CD4-positive, alpha-beta T cell (primary cell): ENCODE results near the gene DNTT. TPM values are rescaled to one million over a fixed set of nuclear protein-coding genes. Genes with fewer than 3 reads are reported as not detected.

Experiments used
- ATAC-seq: fragments of 200-7000 bp; cut with Tn5 transposase; one replicate; pipeline ENCODE4 v1.10.0; 2022; ENCODE audit warnings: mild to moderate bottlenecking; ENCODE audit not compliant: poor library complexity
- CTCF ChIA-PET: fragments of 350-600 bp; sonication (Branson Sonifier 250); formaldehyde crosslinking; loops from one replicate; lab custom pipeline; 2021; ENCODE audit warnings: antibody characterized with exemption, inconsistent platforms; lab: Charles Lee
- POLR2A ChIA-PET: fragments of 350-600 bp; sonication (Branson Sonifier 250); formaldehyde crosslinking; loops from one replicate; lab custom pipeline; 2021; ENCODE audit warnings: antibody characterized with exemption, inconsistent platforms; lab: Charles Lee
- DNase-seq, 14 experiments: peaks; one replicate each; pipeline ENCODE4 v3.0.0-alpha.2; 2013 to 2020; ENCODE audit warnings: mixed read lengths in 2 of 14
- H3K27ac ChIP-seq, 2 donors: one replicate each; pipeline versions ENCODE4 v1.5.1 to v1.7.0; 2013; ENCODE audit warnings: low read length in 2 of 2, low read depth in 1 of 2, mild to moderate bottlenecking in 1 of 2
- H3K27me3 ChIP-seq, 2 experiments: 1 replicate in 1 of 2; 2 replicates in 1 of 2; pipeline versions ENCODE4 v1.6.1 to v1.7.0; 2013; ENCODE audit warnings: low read length in 2 of 2, control low read depth in 1 of 2, mild to moderate bottlenecking in 1 of 2, moderate library complexity in 1 of 2; ENCODE audit not compliant: insufficient read depth in 2 of 2, control insufficient read depth in 1 of 2
- H3K36me3 ChIP-seq: one replicate; pipeline ENCODE4 v1.6.1; 2013; ENCODE audit warnings: low read length, control low read depth; ENCODE audit not compliant: insufficient read depth
- H3K4me1 ChIP-seq: one replicate; pipeline ENCODE4 v1.6.1; 2013; ENCODE audit warnings: low read length, control low read depth; ENCODE audit not compliant: insufficient read depth
- H3K4me3 ChIP-seq: one replicate; pipeline ENCODE4 v1.5.1; 2013; ENCODE audit warnings: mild to moderate bottlenecking, low read length, moderate library complexity
- H3K9me3 ChIP-seq, 2 experiments: 1 replicate in 1 of 2; 2 replicates in 1 of 2; pipeline versions ENCODE4 v1.6.1 to v1.7.0; 2013; ENCODE audit warnings: low read length in 2 of 2, mild to moderate bottlenecking in 2 of 2, control low read depth in 1 of 2, moderate library complexity in 1 of 2; ENCODE audit not compliant: control insufficient read depth in 1 of 2, insufficient read depth in 1 of 2
- H3K27ac Mint-ChIP-seq: one replicate; pipeline ENCODE4 v1.8.0; 2020; ENCODE audit warnings: mixed read lengths
- H3K27me3 Mint-ChIP-seq: one replicate; pipeline ENCODE4 v1.8.0; 2021; ENCODE audit warnings: mixed read lengths
- H3K36me3 Mint-ChIP-seq: one replicate; pipeline ENCODE4 v1.8.0; 2021; ENCODE audit warnings: low read depth, mixed read lengths
- H3K4me1 Mint-ChIP-seq: one replicate; pipeline ENCODE4 v1.8.0; 2021; ENCODE audit warnings: low read depth, mixed read lengths
- H3K4me3 Mint-ChIP-seq: one replicate; pipeline ENCODE4 v1.8.0; 2020; ENCODE audit warnings: mild to moderate bottlenecking, mixed read lengths
- H3K9me3 Mint-ChIP-seq: one replicate; pipeline ENCODE4 v1.8.0; 2020; ENCODE audit warnings: mixed read lengths
- CTCF ChIP-seq: fragments of 200-600 bp; IDR thresholded peaks from one replicate; pipeline ENCODE4 v1.8.0; 2022; ENCODE audit warnings: antibody characterized with exemption, mild to moderate bottlenecking
- intact Hi-C, 2 experiments: fragments of 100-400 bp; cut with DNase I in 1 of 2; cut with micrococcal nuclease in 1 of 2; formaldehyde crosslinking; loops; one replicate each; pipeline versions ENCODE4 v1.15.1 to v1.9.0; 2023 to 2025; cut with DNase I, micrococcal nuclease
- total RNA-seq, 174 experiments: library from RNA in 2 of 174; stranded (reverse) in 2 of 174; gene quantifications; one replicate each; pipeline ENCODE4 v1.2.3 and lab custom pipeline; 2021 to 2026

The DNTT gene
- total RNA-seq, 2 experiments from 2014 or later: 0.11 TPM; not detected in 1

GRCh38 chr10:96263669-96264068, 40.6 kb upstream of the DNTT start:
- no peak overlapping the region for H3K27ac Mint-ChIP-seq
- CTCF ChIA-PET: no interaction called here

GRCh38 chr10:96264938-96265337, 39.3 kb upstream of the DNTT start:
- Mint-ChIP-seq H3K36me3 (no peaks in the 10 kb centered on the region), H3K4me3 (no peak overlapping the region), H3K9me3 (no peaks in the 10 kb centered on the region), H3K27me3 (peaks cover 18% of the 10 kb centered on the region), H3K4me1 (no peaks in the 10 kb centered on the region), H3K27ac (no peak overlapping the region)
- Histone ChIP-seq H3K4me3 (no peak overlapping the region), H3K4me1 (no peaks in the 10 kb centered on the region), H3K27ac (no peak overlapping the region), H3K9me3 (no peaks in the 10 kb centered on the region), H3K36me3 (no peaks in the 10 kb centered on the region), H3K27me3 (no peaks in the 10 kb centered on the region)
- ATAC-seq: no peak
- intact Hi-C loops: no loop called here
- no peak for TF ChIP-seq CTCF
- ChIA-PET POLR2A (no interaction called here), CTCF (no interaction called here)
- DNase-seq: no peak

More at GRCh38 chr10:96263669-96264068, 40.6 kb upstream of the DNTT start:
- H3K4me3 ChIP-seq: no peak overlapping the region
- no peaks in the 10 kb centered on the region for H3K4me1 Mint-ChIP-seq
- H3K4me3 Mint-ChIP-seq: no peak overlapping the region
- no peaks in the 10 kb centered on the region for H3K36me3 Mint-ChIP-seq
- ATAC-seq: no peak
- no peaks in the 10 kb centered on the region for H3K27me3 ChIP-seq
- no peaks in the 10 kb centered on the region for H3K36me3 ChIP-seq
- intact Hi-C loops: no loop called here
- POLR2A ChIA-PET: no interaction called here
- no peak for DNase-seq
- H3K4me1 ChIP-seq: no peaks in the 10 kb centered on the region
- H3K27me3 Mint-ChIP-seq: peaks cover 13% of the 10 kb centered on the region
- no peak for TF ChIP-seq CTCF
- H3K9me3 Mint-ChIP-seq: no peaks in the 10 kb centered on the region
- H3K9me3 ChIP-seq: no peaks in the 10 kb centered on the region
- no peak overlapping the region for H3K27ac ChIP-seq

- H3K4me3 ChIP-seq: no peak overlapping the region
- H3K27ac ChIP-seq: no peak overlapping the region
- DNase-seq (no peak), ATAC-seq (no peak)
- TF ChIP-seq CTCF: no peak
- CTCF ChIA-PET: no interaction called here
- H3K9me3 ChIP-seq: no peaks in the 10 kb centered on the region
- no peaks in the 10 kb centered on the region for H3K27me3 ChIP-seq
- POLR2A ChIA-PET: no interaction called here
- H3K4me1 ChIP-seq: no peaks in the 10 kb centered on the region
- intact Hi-C loops: no loop called here
- Mint-ChIP-seq H3K9me3 (no peaks in the 10 kb centered on the region), H3K27me3 (peaks cover 21% of the 10 kb centered on the region), H3K27ac (no peak overlapping the region), H3K4me1 (no peaks in the 10 kb centered on the region), H3K36me3 (no peaks in the 10 kb centered on the region), H3K4me3 (no peak overlapping the region)
- H3K36me3 ChIP-seq: no peaks in the 10 kb centered on the region
Observed at GRCh38 chr10:96266118-96266770, 38.0 kb upstream of the DNTT start.
